OCI-LY7 (cell line): ENCODE results near the gene NKX6-2. TPM values are rescaled to one million over a fixed set of nuclear protein-coding genes. Genes with fewer than 3 reads are reported as not detected.

Experiments used
- BruUV-seq: library from RNA; stranded (reverse); fragments of 400-500 nt; replicated peaks from 2 replicates; lab custom pipeline; 2021; lab: Mats Ljungman, UMichigan
- CTCF ChIA-PET: fragments of 300-600 bp; sonication (Branson Sonifier 250); formaldehyde crosslinking; loops from one replicate; lab custom pipeline; 2022; ENCODE audit warnings: antibody characterized with exemption; ENCODE audit not compliant: unreplicated experiment; lab: Charles Lee
- POLR2A ChIA-PET: fragments of 300-600 bp; sonication (Branson Sonifier 250); formaldehyde crosslinking; loops from one replicate; lab custom pipeline; 2022; ENCODE audit warnings: antibody characterized with exemption; lab: Charles Lee
- DNase-seq: peaks from one replicate; pipeline ENCODE4 v3.0.0-alpha.2; 2015; ENCODE audit warnings: low spot score
- H2AFZ ChIP-seq: fragments of 200-600 bp; sonication (generic), shearing (Covaris generic); 2 replicates; pipeline ENCODE4 v1.6.1; 2014; ENCODE audit warnings: mild to moderate bottlenecking, antibody characterized with exemption, low read length, moderate library complexity
- H3K27ac ChIP-seq: fragments of 200-600 bp; sonication (generic); 2 replicates; pipeline ENCODE4 v1.5.1; 2014; ENCODE audit warnings: mixed run types, low read depth, mild to moderate bottlenecking, moderate library complexity, low read length, inconsistent platforms; ENCODE audit not compliant: poor library complexity, severe bottlenecking
- H3K36me3 ChIP-seq: fragments of 200-600 bp; sonication (generic); 2 replicates; pipeline ENCODE4 v1.6.1; 2014; ENCODE audit warnings: mild to moderate bottlenecking, antibody characterized with exemption, low read length, moderate library complexity, mixed read lengths; ENCODE audit not compliant: insufficient read depth
- H3K4me1 ChIP-seq: fragments of 200-600 bp; sonication (generic); 2 replicates; pipeline ENCODE4 v1.5.1; 2014; ENCODE audit warnings: mild to moderate bottlenecking, low read length; ENCODE audit not compliant: insufficient read depth, poor library complexity, severe bottlenecking
- H3K4me2 ChIP-seq: fragments of 200-600 bp; sonication (generic); 2 replicates; pipeline ENCODE4 v1.6.1; 2014; ENCODE audit warnings: mild to moderate bottlenecking, low read length
- H3K4me3 ChIP-seq: fragments of 200-600 bp; sonication (generic); 2 replicates; pipeline ENCODE4 v1.5.1; 2014; ENCODE audit warnings: mild to moderate bottlenecking, low read depth, low read length; ENCODE audit not compliant: poor library complexity, severe bottlenecking
- H3K79me2 ChIP-seq: fragments of 200-600 bp; sonication (generic); 2 replicates; pipeline ENCODE4 v1.6.1; 2016; ENCODE audit warnings: low read depth, mild to moderate bottlenecking, low read length, moderate library complexity, mixed read lengths; ENCODE audit not compliant: insufficient read depth
- H3K9me2 ChIP-seq: fragments of 200-600 bp; sonication (generic); 2 replicates; pipeline ENCODE4 v1.6.1; 2016; ENCODE audit warnings: mild to moderate bottlenecking, low read length, mixed read lengths; ENCODE audit not compliant: insufficient read depth
- H3K9me3 ChIP-seq: fragments of 200-600 bp; sonication (generic); 2 replicates; pipeline ENCODE4 v1.6.1; 2014; ENCODE audit warnings: mild to moderate bottlenecking, mixed run types, low read length, mixed read lengths
- H4K20me1 ChIP-seq: fragments of 200-600 bp; sonication (generic); 2 replicates; pipeline ENCODE4 v1.6.1; 2014; ENCODE audit warnings: mild to moderate bottlenecking, antibody characterized with exemption, low read length, moderate library complexity, mixed read lengths; ENCODE audit not compliant: insufficient read depth
- CTCF ChIP-seq: fragments of 200-600 bp; sonication (generic); conservative IDR thresholded peaks from 2 replicates; pipeline ENCODE4 v1.5.1; 2014; ENCODE audit warnings: mild to moderate bottlenecking, antibody characterized with exemption, low read length, moderate library complexity, mixed read lengths
- EZH2phosphoT487 ChIP-seq: fragments of 200-600 bp; sonication (generic); IDR thresholded peaks from 2 replicates; pipeline ENCODE4 v1.6.1; 2018; ENCODE audit warnings: low read depth, borderline replicate concordance, mild to moderate bottlenecking, mixed run types, antibody characterized with exemption, low read length, moderate library complexity, mixed read lengths
- intact Hi-C: fragments of 100-400 bp; cut with micrococcal nuclease; formaldehyde crosslinking; loops from one replicate; pipeline ENCODE4 v1.10.0; 2022; ENCODE audit not compliant: unreplicated experiment
- total RNA-seq, 2 experiments: library from RNA; depleted of rRNA in 1 of 2; stranded (reverse); fragments of >200 nt in 1 of 2; shearing (Covaris generic) in 1 of 2; gene quantifications; 2 replicates each; pipeline ENCODE4 v1.2.3, GENCODE V29; 2014 to 2022

The NKX6-2 gene
- total RNA-seq, 2 experiments from 2014 or later, result not detected

- BruUV-seq, result no TSS peak
- TF ChIP-seq CTCF (no peak), EZH2phosphoT487 (no peak)
Measured at GRCh38 chr10:132810141-132810806, 24.3 kb upstream of the NKX6-2 start.

GRCh38 chr10:132809232-132810140 lies 23.5 kb upstream of the NKX6-2 start:
- CTCF ChIA-PET, result no interaction called here
- DNase-seq, result no peak
- no TSS peak for BruUV-seq
- intact Hi-C loops, result no loop called here
- Histone ChIP-seq H3K4me1 (no peaks in the 10 kb centered on the region), H3K4me3 (no peak overlapping the region), H3K36me3 (no peaks in the 10 kb centered on the region), H3K9me3 (no peaks in the 10 kb centered on the region), H3K27ac (no peak overlapping the region), H3K4me2 (no peak overlapping the region), H4K20me1 (no peaks in the 10 kb centered on the region), H3K9me2 (no peaks in the 10 kb centered on the region), H3K79me2 (no peaks in the 10 kb centered on the region), H2AFZ (no peak overlapping the region)
- no peak for TF ChIP-seq EZH2phosphoT487
- TF ChIP-seq CTCF, result no peak
- POLR2A ChIA-PET, result no interaction called here

More at GRCh38 chr10:132810141-132810806, 24.3 kb upstream of the NKX6-2 start:
- Histone ChIP-seq H3K4me1 (no peaks in the 10 kb centered on the region), H3K27ac (no peak overlapping the region), H3K9me3 (no peaks in the 10 kb centered on the region), H3K9me2 (no peaks in the 10 kb centered on the region), H3K79me2 (no peaks in the 10 kb centered on the region), H2AFZ (no peak overlapping the region), H3K36me3 (no peaks in the 10 kb centered on the region), H3K4me2 (no peak overlapping the region), H3K4me3 (no peak overlapping the region), H4K20me1 (no peaks in the 10 kb centered on the region)
- CTCF ChIA-PET, result no interaction called here
- POLR2A ChIA-PET, result no interaction called here
- intact Hi-C loops, result no loop called here
- DNase-seq, result no peak
